ENCODE data around the gene PPOX. TPM values are rescaled to one million over a fixed set of nuclear protein-coding genes. Genes with fewer than 3 reads are reported as not detected.

Gene PPOX
- total RNA-seq, 1 donor from 2014 or later, result 48.3 TPM

DNA sequence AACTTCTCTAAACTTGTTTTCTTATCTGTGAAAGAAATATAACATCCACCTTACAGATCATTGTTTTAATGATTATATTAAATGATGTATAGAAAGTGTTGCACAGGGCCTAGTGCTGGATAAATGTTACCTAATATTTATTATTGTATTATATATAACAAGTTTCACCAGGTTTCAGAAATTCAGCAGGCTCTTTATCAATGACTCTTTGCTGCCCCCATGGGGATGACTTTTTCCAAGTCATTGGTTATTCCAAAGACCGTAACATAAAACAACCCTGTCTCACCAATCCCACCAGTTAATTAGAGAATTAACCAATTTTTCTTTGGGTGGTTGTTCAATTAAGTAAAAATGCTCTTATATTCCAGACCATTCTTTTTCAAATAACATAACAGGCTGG is 26.5 kb upstream of the PPOX start:
- H3K9me3 Mint-ChIP-seq, result no peaks in the 10 kb centered on the region
- H3K4me1 Mint-ChIP-seq, result no peaks in the 10 kb centered on the region
- peaks cover 2% of the 10 kb centered on the region for H3K36me3 Mint-ChIP-seq (ENCODE audit: low read depth)
- DNase-seq (ENCODE audit: low read depth, low spot score), result peak; percentile 41
- TF ChIP-seq, protein P1, sequence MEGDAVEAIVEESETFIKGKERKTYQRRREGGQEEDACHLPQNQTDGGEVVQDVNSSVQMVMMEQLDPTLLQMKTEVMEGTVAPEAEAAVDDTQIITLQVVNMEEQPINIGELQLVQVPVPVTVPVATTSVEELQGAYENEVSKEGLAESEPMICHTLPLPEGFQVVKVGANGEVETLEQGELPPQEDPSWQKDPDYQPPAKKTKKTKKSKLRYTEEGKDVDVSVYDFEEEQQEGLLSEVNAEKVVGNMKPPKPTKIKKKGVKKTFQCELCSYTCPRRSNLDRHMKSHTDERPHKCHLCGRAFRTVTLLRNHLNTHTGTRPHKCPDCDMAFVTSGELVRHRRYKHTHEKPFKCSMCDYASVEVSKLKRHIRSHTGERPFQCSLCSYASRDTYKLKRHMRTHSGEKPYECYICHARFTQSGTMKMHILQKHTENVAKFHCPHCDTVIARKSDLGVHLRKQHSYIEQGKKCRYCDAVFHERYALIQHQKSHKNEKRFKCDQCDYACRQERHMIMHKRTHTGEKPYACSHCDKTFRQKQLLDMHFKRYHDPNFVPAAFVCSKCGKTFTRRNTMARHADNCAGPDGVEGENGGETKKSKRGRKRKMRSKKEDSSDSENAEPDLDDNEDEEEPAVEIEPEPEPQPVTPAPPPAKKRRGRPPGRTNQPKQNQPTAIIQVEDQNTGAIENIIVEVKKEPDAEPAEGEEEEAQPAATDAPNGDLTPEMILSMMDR (conservative IDR thresholded peaks at IDR 0.05), result peak; percentile 72
- no peak overlapping the region for H3K27ac Mint-ChIP-seq (ENCODE audit: unreplicated experiment)
- no peaks in the 10 kb centered on the region for H3K27me3 Mint-ChIP-seq (ENCODE audit: low read depth)
- no peak overlapping the region for H3K4me3 Mint-ChIP-seq

DNA sequence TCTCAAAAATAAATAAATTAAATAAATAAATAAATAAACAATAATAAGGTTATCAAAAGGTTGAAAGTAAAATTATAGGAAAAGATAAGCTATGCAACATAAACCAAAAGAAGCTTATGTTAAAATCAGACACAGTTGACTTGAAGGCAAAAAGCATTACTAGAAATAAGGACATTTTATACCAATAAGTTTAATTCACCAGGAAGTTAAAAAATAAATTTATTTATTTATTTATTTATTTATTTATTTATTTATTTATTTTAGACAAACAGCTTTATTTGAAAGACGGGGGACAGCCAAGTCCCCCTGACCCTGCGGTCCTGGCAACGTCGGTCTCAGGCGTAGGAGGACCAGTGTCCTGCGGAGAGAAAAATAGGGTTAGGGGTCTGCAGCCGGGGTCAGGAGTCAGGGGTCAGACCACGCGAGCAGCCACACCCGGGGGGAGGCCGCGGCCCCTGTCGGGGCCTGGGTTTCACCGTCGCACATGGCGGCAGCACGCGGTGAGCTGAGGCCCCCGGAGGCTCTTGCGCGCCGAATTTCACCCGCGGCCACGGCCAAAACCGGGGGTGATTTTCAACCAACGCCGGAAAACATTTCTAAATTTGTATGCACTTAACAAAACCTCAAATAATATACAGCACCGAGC is 25.3 kb upstream of the PPOX start:
- no peak for DNase-seq (ENCODE audit: low read depth, low spot score)
- Mint-ChIP-seq H3K9me3 (no peaks in the 10 kb centered on the region), H3K4me1 (no peaks in the 10 kb centered on the region), H3K4me3 (no peak overlapping the region), H3K36me3 (ENCODE audit: low read depth) (no peaks in the 10 kb centered on the region), H3K27me3 (ENCODE audit: low read depth) (no peaks in the 10 kb centered on the region), H3K27ac (ENCODE audit: unreplicated experiment) (no peak overlapping the region)
- TF ChIP-seq, protein P1 (conservative IDR thresholded peaks at IDR 0.05), result no peak

DNA sequence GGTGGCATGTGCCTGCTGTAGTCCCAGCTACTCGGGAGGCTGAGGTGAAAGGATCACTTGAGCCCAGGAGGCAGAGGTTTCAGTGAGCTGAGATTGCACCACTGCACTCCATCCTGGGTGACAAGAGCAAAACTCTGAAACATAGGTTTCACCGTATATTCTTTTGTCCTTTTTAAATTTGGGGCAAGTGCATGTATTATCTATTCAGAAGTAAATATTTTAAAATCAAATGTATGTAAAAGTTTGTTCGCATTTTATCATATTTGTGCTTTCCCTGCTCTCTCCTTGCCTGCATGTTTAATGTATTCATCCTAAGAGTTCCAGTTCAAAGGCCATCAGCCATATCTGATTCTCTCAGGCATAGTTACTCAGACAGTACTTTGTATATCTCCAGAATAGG is 20.4 kb upstream of the PPOX start:
- no peak for DNase-seq (ENCODE audit: low read depth, low spot score)
- Mint-ChIP-seq H3K27me3 (ENCODE audit: low read depth) (no peaks in the 10 kb centered on the region), H3K27ac (ENCODE audit: unreplicated experiment) (no peak overlapping the region), H3K4me1 (peaks cover 5% of the 10 kb centered on the region), H3K36me3 (ENCODE audit: low read depth) (no peaks in the 10 kb centered on the region), H3K4me3 (no peak overlapping the region), H3K9me3 (no peaks in the 10 kb centered on the region)
- TF ChIP-seq, protein P1 (conservative IDR thresholded peaks at IDR 0.05), result no peak

DNA sequence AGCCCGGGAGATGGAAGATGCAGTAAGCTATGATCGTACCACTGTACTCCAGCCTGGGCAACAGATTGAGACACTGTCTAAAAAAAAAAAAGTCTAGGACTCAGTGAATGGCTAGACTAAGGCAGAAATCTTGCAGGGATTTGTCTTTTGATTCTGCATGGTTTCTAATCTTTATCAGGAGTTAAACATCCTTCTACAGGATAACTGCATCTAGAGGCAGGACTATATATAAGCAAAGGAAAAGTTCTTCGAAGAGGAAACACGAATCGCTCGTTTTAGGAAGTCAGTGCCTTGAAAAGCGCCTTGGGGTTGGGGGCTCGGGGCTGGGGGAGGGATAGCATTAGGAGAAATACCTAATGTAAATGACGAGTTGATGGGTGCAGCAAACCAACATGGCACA is 13.1 kb upstream of the PPOX start:
- Mint-ChIP-seq H3K27me3 (ENCODE audit: low read depth) (no peaks in the 10 kb centered on the region), H3K27ac (ENCODE audit: unreplicated experiment) (peak overlapping the region; percentile 93), H3K36me3 (ENCODE audit: low read depth) (peaks cover 3% of the 10 kb centered on the region), H3K4me3 (peak overlapping the region; percentile 99), H3K4me1 (peaks cover 24% of the 10 kb centered on the region), H3K9me3 (no peaks in the 10 kb centered on the region)
- TF ChIP-seq, protein P1 (conservative IDR thresholded peaks at IDR 0.05), result no peak
- no peak for DNase-seq (ENCODE audit: low read depth, low spot score)

DNA sequence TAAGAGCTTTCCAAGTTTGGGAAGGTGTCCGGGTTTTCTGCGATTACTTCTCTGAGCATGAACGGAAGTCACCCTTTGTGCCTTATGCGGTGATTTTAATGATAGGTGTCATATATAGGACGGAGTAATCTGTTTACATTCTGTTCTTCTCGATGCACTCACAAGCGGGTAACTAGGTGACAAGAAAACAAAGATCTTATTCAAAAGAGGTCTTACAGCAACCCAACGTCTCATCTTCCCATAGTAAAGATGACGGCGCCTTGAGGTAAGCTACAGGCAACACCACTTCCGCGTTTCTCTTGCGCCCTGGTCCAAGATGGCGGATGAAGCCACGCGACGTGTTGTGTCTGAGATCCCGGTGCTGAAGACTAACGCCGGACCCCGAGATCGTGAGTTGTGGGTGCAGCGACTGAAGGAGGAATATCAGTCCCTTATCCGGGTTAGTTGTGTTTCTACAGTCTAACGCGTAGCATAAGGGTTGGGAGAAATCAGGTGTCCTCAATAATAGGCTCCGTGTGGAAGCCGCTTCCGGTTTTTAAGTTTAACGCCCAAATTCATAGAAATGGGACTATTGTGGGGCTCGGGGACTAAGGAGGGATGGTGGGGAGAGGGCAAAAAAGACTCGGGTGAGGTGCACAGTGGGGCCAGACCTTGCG is 12.4 kb upstream of the PPOX start, which contains the start of gene UFC1:
TSS of gene UFC1 (plus strand) at position 297 of the 656 bp plus-strand sequence. CDS start at position 317, 20 bp downstream.
- Mint-ChIP-seq H3K36me3 (ENCODE audit: low read depth) (peaks cover 3% of the 10 kb centered on the region), H3K4me1 (peaks cover 28% of the 10 kb centered on the region), H3K27me3 (ENCODE audit: low read depth) (no peaks in the 10 kb centered on the region), H3K9me3 (no peaks in the 10 kb centered on the region), H3K4me3 (peak within 1 kb of the TSS; percentile 99), H3K27ac (ENCODE audit: unreplicated experiment) (peak within 1 kb of the TSS; percentile 100)
- TF ChIP-seq, protein P1 (conservative IDR thresholded peaks at IDR 0.05), result no peak
- peak; percentile 68 for DNase-seq (ENCODE audit: low read depth, low spot score)
